ENCODE data around the gene NNAT. TPM values are rescaled to one million over a fixed set of nuclear protein-coding genes. Genes with fewer than 3 reads are reported as not detected.

The NNAT gene
- total RNA-seq, 2 donors from 2014 or later = 2.8 to 4.0 TPM

Other genes starting within 250 kb of the NNAT start
- gene MANBAL, start 231.6 kb upstream of the NNAT start, total RNA-seq = 10 to 100 TPM; 24.0 TPM
- gene SRC, start 175.1 kb upstream of the NNAT start, total RNA-seq = 10 to 100 TPM in 1 of 2 donors, 1 to 10 TPM in 1; 9.2 to 10.2 TPM
- gene BLCAP, start 6.6 kb downstream of the NNAT start, total RNA-seq = 10 to 100 TPM; 87.9 to 99.8 TPM
- 10 to 100 TPM; 49.8 to 58.6 TPM for gene CTNNBL1, start 172.8 kb downstream of the NNAT start, total RNA-seq

Measured in left cardiac atrium (tissue), 2 donors.